ENCODE results near the gene NPTN.
"Not testable (repeated sequence)": the region's sequence is repeated elsewhere in the genome, so short reads cannot be mapped to it uniquely, and the experiment has no call there.

NPTN gene

DNA sequence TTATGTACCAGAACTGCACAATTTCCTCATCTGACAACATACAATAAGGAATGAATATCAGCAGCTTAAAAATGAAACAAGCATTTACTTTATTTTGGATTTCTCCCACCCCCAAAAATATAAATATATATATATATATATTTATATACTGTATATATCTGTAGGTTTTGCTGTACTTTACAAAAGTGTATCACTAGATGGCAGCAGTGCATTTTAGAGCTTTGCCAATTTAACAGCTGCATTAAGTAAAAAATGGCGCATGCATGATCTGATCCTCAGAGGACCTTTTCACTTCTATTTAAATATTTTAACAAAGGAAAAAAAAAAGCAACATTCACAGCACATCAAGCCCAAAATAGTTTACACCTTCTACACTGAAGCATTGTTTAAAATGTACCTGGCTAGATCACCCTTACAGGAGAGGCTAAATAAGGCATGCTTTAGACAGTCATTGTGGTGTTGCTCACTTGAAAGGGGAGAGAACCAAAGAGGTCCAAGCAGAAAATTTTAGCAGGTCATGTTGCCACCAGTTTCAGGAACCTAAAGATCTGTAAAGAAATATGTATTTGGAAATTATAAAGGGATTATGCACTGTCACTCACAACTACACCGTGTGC, 72.6 kb downstream of the NPTN start:
- no peaks in the 10 kb centered on the region for H3K4me1 Mint-ChIP-seq
- DNase-seq (ENCODE audit: low spot score in 2 of 2), result peak in 1 of 2 donors; percentile 7

DNA sequence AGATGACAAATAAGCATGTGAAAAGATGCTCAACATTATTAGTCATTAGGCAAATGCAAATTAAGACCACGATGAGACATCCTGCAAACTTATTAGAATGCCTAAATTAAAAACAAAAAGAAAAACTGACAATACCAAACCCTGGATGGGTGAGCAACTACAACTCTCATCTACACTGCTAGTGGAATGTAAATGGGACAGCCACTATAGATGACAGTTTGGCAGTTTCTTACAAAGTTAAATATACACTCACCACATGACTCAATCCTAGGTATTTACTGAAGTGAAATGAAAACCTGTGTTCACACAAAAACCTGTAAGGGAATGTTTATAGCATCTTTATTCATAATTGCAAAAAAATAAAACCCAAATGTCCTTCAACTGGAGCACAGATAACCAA, 74.7 kb downstream of the NPTN start:
- Mint-ChIP-seq H3K36me3 (peaks cover 25% of the 10 kb centered on the region), H3K27me3 (no peaks in the 10 kb centered on the region), H3K27ac (no peak overlapping the region), H3K9me3 (no peaks in the 10 kb centered on the region), H3K4me3 (no peak overlapping the region), H3K4me1 (no peaks in the 10 kb centered on the region)
- DNase-seq (ENCODE audit: low spot score in 2 of 2), result no peak
- ATAC-seq (ENCODE audit: low read depth), result no peak

More for the DNA sequence above, 72.6 kb downstream of the NPTN start:
- Mint-ChIP-seq H3K4me3 (no peak overlapping the region), H3K27me3 (no peaks in the 10 kb centered on the region), H3K36me3 (peaks cover 33% of the 10 kb centered on the region), H3K9me3 (no peaks in the 10 kb centered on the region), H3K27ac (no peak overlapping the region)
- ATAC-seq (ENCODE audit: low read depth), result peak; percentile 48

DNA sequence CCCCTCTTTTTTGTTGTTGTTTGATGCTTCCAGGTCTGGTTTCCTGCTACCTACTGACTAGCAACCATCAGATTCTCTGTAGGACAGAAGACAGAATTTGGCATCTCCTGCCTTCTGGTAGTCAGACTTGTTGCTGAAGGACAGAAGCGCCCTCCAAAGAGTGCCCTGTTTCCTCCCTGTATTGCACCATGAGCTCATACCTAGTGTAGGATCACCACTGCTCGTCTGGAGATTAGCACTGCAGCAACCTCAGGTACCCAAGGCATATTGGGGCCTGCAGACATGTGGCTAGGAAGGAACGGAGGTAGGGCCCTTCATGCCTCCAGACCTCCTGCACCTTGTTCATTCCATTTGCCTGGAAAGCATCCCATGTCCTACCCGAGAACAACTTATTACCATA, 78.1 kb downstream of the NPTN start:
- Mint-ChIP-seq H3K27ac (peak overlapping the region; percentile 67), H3K27me3 (no peaks in the 10 kb centered on the region), H3K36me3 (peaks cover 13% of the 10 kb centered on the region)

DNA sequence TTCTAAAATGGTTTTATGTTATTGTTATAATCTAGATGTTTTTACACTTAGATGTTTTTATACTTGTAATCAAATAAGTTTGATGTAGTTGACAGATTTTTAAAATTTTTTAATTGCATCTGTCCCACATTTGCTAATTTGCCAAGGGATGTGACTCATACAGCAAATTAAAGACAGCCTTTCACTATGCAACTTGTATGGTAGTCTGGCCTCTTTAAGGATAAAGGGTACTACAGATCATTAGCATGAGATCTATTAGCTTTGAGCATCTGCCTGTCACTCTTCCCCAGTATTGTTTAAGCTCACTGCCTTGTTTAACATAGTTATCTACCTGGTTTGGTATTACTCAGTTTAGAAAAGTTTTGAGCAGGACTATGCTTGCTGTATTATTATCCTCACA, 83.0 kb downstream of the NPTN start:
- Mint-ChIP-seq H3K27ac (no peak overlapping the region), H3K4me3 (no peak overlapping the region), H3K36me3 (peaks cover under 1% of the 10 kb centered on the region), H3K27me3 (no peaks in the 10 kb centered on the region), H3K9me3 (no peaks in the 10 kb centered on the region), H3K4me1 (no peaks in the 10 kb centered on the region)
- DNase-seq (ENCODE audit: low spot score in 2 of 2) (no peak), ATAC-seq (ENCODE audit: low read depth) (no peak)

More for the DNA sequence above, 78.1 kb downstream of the NPTN start:
- H3K9me3 Mint-ChIP-seq, result no peaks in the 10 kb centered on the region
- ATAC-seq (ENCODE audit: low read depth) (no peak), DNase-seq (ENCODE audit: low spot score in 2 of 2) (no peak)
- H3K4me3 Mint-ChIP-seq, result no peak overlapping the region
- no peaks in the 10 kb centered on the region for H3K4me1 Mint-ChIP-seq

DNA sequence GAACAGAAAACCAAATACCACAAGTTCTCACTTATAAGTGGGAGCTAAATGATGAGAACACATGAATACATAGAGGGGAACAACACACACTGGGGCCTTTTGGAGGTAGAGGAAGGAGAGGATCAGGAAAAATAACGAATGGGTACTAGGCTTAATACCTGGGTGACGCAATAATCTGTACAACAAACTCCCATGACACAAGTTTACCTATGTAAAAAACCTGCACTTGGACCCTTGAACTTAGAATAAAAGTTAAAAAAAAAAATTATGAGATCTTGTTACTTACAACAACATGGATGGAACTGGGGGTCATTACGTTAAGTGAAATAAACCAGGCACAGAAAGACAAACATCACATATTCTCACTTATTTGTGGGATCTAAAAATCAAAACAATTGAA, 84.3 kb downstream of the NPTN start:
- DNase-seq (ENCODE audit: low spot score in 2 of 2); H3K4me1 Mint-ChIP-seq; H3K36me3 Mint-ChIP-seq; ATAC-seq (ENCODE audit: low read depth); H3K4me3 Mint-ChIP-seq; H3K27ac Mint-ChIP-seq; H3K9me3 Mint-ChIP-seq; H3K27me3 Mint-ChIP-seq: not testable (repeated sequence)

DNA sequence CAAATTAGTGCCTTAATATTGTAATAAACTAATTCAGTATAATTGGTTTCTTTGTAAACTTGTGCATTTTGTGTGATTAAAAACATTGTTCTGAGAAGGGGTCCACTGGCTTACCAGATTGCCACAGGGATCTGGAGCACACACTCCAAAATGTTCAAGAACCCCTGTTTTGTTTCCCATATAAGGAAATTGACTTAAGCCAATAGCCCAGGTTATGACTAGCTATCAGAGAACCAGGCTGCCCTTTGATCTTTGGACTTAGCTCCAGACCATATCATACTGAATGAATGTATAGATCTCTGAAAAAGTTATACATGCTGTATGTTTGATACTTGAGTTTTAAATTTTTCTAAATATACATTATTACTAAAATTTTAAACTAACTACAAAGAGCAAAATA, 91.7 kb downstream of the NPTN start:
- no peak for ATAC-seq (ENCODE audit: low read depth)
- no peak overlapping the region for H3K27ac Mint-ChIP-seq

DNA sequence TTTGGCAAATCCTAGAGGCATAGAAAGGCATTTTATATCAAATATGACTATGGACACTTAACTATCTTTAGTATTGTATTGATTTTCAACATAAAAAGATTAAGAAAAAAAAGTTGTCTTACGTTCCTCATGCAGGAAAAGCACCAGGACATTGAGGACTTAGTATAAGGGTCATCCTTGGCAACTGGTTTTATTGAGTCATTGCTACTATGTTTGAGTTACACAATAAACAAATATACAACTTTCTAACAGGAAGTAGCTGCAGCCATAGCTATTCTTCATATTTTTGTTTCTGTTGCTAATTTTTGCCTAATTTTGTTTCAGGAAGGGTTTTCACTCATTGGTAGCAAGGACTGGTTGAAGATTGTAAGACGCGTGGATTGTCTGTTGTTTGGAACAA, 93.0 kb downstream of the NPTN start:
- no peaks in the 10 kb centered on the region for H3K9me3 Mint-ChIP-seq
- H3K4me1 Mint-ChIP-seq, result no peaks in the 10 kb centered on the region
- ATAC-seq (ENCODE audit: low read depth) (no peak), DNase-seq (ENCODE audit: low spot score in 2 of 2) (no peak)
- H3K27me3 Mint-ChIP-seq, result no peaks in the 10 kb centered on the region
- H3K4me3 Mint-ChIP-seq, result no peak overlapping the region
- peaks cover 2% of the 10 kb centered on the region for H3K36me3 Mint-ChIP-seq
- H3K27ac Mint-ChIP-seq, result no peak overlapping the region

More for the DNA sequence above, 91.7 kb downstream of the NPTN start:
- DNase-seq (ENCODE audit: low spot score in 2 of 2), result no peak
- Mint-ChIP-seq H3K27me3 (no peaks in the 10 kb centered on the region), H3K4me3 (no peak overlapping the region), H3K9me3 (no peaks in the 10 kb centered on the region), H3K4me1 (no peaks in the 10 kb centered on the region), H3K36me3 (peaks cover 3% of the 10 kb centered on the region)

DNA sequence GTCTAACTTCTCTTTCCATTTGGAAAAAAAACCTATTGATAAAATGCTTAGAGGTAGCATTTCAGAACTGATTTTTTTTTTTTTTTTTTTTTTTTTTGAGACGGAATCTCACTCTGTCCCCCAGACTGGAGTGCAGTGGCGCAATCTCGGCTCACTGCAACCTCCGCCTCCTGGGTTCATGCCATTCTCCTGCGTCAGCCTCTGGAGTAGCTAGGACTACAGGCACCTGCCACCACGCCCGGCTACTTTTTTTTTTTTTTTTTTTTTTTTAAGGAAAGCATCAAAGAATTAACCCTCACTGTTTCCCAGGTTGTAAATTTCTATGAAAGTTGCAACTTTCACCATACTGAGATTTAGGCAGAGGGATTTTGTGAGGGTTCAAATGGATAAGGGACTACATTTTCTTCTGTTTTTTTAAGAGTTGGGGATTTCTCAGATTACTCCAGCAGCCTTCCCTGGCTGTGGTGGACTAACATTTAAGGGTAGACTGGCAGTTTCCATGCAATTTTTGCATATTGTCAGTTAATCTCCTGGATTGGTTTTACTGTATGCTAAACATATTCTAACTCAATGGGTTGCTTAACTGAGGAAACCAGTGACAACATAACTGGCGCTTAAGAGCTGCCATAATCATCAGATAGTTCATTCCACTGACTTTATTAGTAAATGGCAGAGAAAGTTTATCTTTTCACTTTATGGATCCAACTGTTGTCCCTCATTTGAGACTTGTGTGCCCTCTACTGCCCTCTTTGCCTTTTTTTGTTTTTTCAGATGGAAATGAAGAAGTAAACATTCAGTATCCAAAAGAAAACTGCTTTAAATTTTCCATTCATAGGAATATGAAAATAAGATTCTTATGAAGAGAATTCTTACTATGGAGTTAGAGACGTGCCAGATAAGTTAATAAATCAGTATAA, 93.7 kb downstream of the NPTN start:
- Mint-ChIP-seq H3K27ac (no peak overlapping the region), H3K36me3 (no peaks in the 10 kb centered on the region), H3K4me3 (no peak overlapping the region), H3K27me3 (no peaks in the 10 kb centered on the region), H3K4me1 (no peaks in the 10 kb centered on the region), H3K9me3 (no peaks in the 10 kb centered on the region)
- ATAC-seq (ENCODE audit: low read depth) (no peak), DNase-seq (ENCODE audit: low spot score in 2 of 2) (no peak)

DNA sequence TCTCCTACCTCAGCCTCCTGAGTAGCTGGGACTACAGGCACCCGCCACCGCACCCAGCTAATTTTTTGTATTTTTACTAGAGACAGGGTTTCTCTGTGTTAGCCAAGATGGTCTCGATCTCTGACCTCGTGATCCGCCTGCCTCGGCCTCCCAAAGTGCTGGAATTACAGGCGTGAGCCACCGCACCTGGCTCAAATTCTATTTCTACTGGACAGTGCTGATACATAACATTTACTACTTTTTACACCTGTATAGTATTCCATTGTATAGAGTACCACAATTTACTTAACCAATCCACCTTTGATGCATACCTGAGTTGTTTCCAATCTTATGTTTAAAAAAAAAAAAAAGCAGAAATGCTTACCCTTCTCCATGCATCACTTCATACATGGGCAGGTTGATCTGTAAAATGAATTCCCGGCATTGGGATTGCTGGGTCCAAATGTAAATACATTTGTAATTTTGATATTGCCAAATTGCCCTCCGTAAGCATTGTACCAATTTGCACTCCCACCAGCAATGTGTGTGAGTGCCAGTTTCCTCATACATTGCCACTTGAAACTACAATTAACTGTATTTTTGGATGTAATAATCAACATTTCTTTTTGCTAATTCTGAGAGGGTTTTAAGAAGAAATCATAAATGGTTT, 94.5 kb downstream of the NPTN start:
- no peaks in the 10 kb centered on the region for H3K4me1 Mint-ChIP-seq
- ATAC-seq (ENCODE audit: low read depth) (no peak), DNase-seq (ENCODE audit: low spot score in 2 of 2) (no peak)
- no peaks in the 10 kb centered on the region for H3K27me3 Mint-ChIP-seq
- H3K9me3 Mint-ChIP-seq, result no peaks in the 10 kb centered on the region
- H3K36me3 Mint-ChIP-seq, result no peaks in the 10 kb centered on the region
- no peak overlapping the region for H3K27ac Mint-ChIP-seq
- H3K4me3 Mint-ChIP-seq, result no peak overlapping the region

DNA sequence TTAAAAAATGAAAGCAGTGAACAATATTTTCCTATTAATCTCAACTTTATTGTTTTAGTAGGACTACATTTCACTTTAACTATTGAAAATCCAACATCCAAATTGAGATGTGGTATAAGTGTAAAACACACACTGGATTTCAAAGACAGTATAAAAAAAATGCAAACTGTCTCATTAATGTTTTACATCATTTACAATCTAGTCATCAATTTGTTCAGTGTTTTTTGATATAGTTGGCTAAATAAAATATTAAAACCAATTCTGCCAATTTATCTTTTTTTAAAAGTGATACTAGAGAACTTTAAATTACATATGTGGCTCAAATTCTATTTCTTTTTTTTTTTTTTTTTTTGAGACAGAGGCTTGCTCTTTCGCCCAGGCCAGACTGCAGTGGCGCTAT, 95.1 kb downstream of the NPTN start:
- DNase-seq (ENCODE audit: low spot score in 2 of 2), result no peak
- no peaks in the 10 kb centered on the region for H3K4me1 Mint-ChIP-seq
- no peaks in the 10 kb centered on the region for H3K9me3 Mint-ChIP-seq
- no peak overlapping the region for H3K4me3 Mint-ChIP-seq
- no peaks in the 10 kb centered on the region for H3K36me3 Mint-ChIP-seq
- H3K27me3 Mint-ChIP-seq, result no peaks in the 10 kb centered on the region
- no peak overlapping the region for H3K27ac Mint-ChIP-seq
- no peak for ATAC-seq (ENCODE audit: low read depth)

DNA sequence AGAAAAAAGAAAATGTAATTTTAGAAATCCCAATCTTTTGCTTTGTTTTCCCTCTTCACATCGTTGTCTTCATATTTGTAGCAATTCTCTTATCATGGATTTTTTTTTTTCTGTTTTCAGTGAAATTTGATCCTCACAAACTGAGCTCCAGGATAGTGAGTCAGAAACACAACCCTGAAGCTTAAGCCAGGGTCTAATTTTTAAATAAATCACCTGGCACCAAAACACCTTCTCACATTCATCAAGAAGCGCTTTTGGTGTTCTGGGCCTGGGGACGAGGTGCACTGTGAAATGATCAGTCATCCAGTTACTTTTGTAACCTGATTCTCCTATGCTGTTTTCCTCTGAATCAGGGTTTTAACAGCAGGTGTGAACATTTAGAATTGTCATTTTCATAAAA, 102.5 kb downstream of the NPTN start:
- no peaks in the 10 kb centered on the region for H3K9me3 Mint-ChIP-seq
- no peaks in the 10 kb centered on the region for H3K4me1 Mint-ChIP-seq
- no peak overlapping the region for H3K4me3 Mint-ChIP-seq
- no peak overlapping the region for H3K27ac Mint-ChIP-seq
- ATAC-seq (ENCODE audit: low read depth), result no peak
- DNase-seq (ENCODE audit: low spot score in 2 of 2), result no peak
- no peaks in the 10 kb centered on the region for H3K27me3 Mint-ChIP-seq
- peaks cover 7% of the 10 kb centered on the region for H3K36me3 Mint-ChIP-seq

DNA sequence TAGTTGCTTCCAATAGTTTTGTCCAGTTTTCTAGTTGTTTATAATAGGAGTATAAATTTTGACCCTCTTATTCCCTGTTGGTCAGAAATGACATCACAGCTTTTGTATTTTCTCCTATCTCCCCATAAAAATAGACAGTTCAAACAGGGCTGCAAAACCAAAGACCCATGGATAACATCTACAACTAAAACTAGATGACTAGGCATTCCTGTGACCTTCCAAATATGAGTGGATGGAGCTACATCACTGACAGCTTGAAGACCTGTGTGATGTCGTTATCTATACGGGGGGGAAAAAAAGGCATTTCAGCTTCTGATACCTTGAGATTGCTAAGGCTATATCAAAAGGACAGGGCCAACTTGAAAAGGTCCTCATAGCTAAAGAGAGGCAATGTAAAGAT, 105.6 kb downstream of the NPTN start:
- DNase-seq (ENCODE audit: low spot score in 2 of 2) (no peak), ATAC-seq (ENCODE audit: low read depth) (no peak)
- Mint-ChIP-seq H3K27me3 (no peaks in the 10 kb centered on the region), H3K36me3 (peaks cover 7% of the 10 kb centered on the region), H3K27ac (no peak overlapping the region), H3K4me1 (no peaks in the 10 kb centered on the region), H3K4me3 (no peak overlapping the region), H3K9me3 (peaks cover 1% of the 10 kb centered on the region)

DNA sequence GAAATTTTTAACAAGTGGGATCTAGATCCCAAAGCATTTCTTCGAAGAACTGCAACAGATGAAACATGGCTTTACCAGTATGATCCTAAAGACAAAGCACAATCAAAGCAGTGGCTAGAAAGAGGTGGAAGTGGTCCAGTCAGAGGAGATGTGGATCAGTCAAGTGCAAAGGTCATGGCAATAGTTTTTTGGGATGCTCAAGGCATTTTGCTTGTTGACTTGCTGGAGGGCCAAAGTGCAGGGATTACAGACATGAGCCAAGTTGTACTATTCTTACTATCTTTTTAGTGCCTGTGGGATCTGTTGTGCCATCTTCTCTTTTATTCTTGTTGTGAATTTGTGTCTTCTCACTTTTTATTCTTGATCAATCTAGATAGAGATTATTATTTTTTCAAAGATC, 108.3 kb downstream of the NPTN start:
- H3K27me3 Mint-ChIP-seq, result peaks cover 2% of the 10 kb centered on the region
- peaks cover 1% of the 10 kb centered on the region for H3K9me3 Mint-ChIP-seq
- H3K27ac Mint-ChIP-seq, result no peak overlapping the region
- no peaks in the 10 kb centered on the region for H3K4me1 Mint-ChIP-seq
- DNase-seq (ENCODE audit: low spot score in 2 of 2) (no peak), ATAC-seq (ENCODE audit: low read depth) (no peak)
- H3K36me3 Mint-ChIP-seq, result no peaks in the 10 kb centered on the region
- no peak overlapping the region for H3K4me3 Mint-ChIP-seq

DNA sequence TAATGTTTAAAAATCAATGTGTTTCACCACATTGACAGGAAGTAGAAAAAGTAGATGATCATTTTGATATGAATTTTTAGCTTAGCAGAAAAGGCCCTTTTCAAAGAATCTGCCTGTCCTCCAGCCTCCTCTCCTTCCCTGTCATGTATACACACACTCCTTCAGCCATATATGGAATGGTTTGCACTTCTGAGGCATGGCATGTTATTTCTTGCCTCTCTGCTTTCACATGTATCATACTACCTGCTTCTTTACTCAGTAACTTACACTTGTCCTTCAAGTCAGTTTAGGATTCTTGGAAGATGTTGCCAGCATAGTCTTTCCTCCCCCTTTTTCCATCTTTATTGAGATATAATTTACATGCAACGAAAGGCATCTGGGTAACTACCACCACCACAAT, 111.2 kb downstream of the NPTN start:
- DNase-seq (ENCODE audit: low spot score in 2 of 2), result no peak
- peaks cover 1% of the 10 kb centered on the region for H3K9me3 Mint-ChIP-seq
- peaks cover 2% of the 10 kb centered on the region for H3K27me3 Mint-ChIP-seq
- H3K4me3 Mint-ChIP-seq, result no peak overlapping the region
- H3K36me3 Mint-ChIP-seq, result no peaks in the 10 kb centered on the region
- no peak overlapping the region for H3K27ac Mint-ChIP-seq
- H3K4me1 Mint-ChIP-seq, result no peaks in the 10 kb centered on the region
- no peak for ATAC-seq (ENCODE audit: low read depth)

All from memory B cell (primary cell).